LHCN-M2 (cell line): ENCODE data around the gene TNIP3. TPM values are rescaled to one million over a fixed set of nuclear protein-coding genes. Genes with fewer than 3 reads are reported as not detected.
"Not testable (repeated sequence)": the region's sequence is repeated elsewhere in the genome, so short reads cannot be mapped to it uniquely, and the experiment has no call there.

ENCODE experiments used
- DNase-seq: peaks from one replicate; pipeline ENCODE4 v3.0.0-alpha.2; 2012; ENCODE audit warnings: low read depth
- polyA plus RNA-seq: library from polyadenylated mRNA; unstranded; fragments of >200 nt; gene quantifications from one replicate; pipeline ENCODE4 v1.2.1, GENCODE V29; 2012; ENCODE audit warnings: missing spikeins
- total RNA-seq: library from RNA; depleted of rRNA; stranded (reverse); fragments of >200 nt; gene quantifications from 2 replicates; pipeline ENCODE4 v1.2.3, GENCODE V29; 2014; rRNA removed

TNIP3 gene, protein sequence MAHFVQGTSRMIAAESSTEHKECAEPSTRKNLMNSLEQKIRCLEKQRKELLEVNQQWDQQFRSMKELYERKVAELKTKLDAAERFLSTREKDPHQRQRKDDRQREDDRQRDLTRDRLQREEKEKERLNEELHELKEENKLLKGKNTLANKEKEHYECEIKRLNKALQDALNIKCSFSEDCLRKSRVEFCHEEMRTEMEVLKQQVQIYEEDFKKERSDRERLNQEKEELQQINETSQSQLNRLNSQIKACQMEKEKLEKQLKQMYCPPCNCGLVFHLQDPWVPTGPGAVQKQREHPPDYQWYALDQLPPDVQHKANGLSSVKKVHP
- total RNA-seq = 0.06 TPM in 1 of 2 replicates, not detected in the other
- 0.18 TPM for polyA plus RNA-seq

- DNase-seq = no peak
Observed at GRCh38 chr4:121164291-121164690, at the start of gene TNIP3. Gene TNIP3, minus strand, starts transcription at chr4:121164321. Its CDS starts 196 bp downstream, at chr4:121164125.

- DNase-seq = no peak
Observed at GRCh38 chr4:121212806-121213205, 48.7 kb upstream of the TNIP3 start.

DNA sequence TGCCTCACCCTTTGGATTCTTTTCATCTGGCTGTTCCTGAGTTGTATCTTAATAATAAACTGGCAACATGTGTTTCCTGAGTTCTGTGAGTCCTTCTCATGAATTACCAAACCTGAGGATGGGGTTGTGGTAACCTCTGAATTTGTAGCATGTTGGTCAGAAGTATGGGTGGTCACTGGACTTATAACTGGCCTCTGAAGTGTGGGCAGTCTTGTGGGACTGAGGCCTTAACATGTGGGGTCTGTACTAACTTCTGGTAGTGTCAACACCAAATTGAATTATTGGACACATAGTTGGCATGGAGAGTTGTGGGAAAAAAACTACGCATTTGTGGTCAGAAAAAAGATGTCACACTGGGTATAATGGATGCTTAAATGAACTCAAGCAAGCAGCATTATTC lies 45.0 kb upstream of the TNIP3 start:
- DNase-seq = no peak

DNA sequence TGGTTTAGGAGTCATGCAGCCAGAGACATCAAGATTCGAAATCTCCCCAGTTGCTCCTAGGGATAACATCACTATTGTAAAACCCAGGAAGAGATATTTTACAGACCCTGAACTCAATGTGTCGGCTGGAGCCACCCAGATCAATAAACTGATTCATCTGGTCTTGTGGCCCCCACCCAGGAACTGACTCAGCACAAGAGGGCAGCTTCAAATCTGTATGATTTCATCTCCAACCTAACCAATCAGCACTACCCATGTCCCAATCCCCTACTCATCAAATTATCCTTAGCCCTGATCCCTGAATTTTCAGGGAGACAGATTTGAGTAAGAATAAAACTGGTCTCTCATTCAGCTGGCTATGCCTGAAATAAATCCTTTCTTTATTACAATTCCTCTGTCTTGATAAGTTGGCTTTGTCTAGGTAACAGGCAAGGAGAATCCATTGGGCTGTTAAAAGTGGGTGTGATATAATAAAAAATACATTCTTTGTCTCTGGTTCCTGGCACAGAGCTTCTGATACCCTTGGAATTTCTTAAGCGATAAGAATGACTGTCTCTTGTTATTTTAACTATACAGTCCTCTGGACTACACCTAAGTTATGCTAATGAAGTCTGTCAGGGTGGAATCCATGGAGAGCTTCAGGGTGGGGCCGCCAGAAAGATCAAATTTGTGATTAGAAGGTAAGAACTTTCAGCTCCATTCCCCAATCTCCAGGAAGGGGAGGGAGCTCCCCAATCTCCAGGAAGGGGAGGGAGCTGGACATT lies 44.3 kb upstream of the TNIP3 start:
- DNase-seq = no peak

GRCh38 chr4:121205777-121206176 lies 41.7 kb upstream of the TNIP3 start:
- not testable (repeated sequence) for DNase-seq

- no peak for DNase-seq
Observed at GRCh38 chr4:121200795-121201472, 36.8 kb upstream of the TNIP3 start.

DNA sequence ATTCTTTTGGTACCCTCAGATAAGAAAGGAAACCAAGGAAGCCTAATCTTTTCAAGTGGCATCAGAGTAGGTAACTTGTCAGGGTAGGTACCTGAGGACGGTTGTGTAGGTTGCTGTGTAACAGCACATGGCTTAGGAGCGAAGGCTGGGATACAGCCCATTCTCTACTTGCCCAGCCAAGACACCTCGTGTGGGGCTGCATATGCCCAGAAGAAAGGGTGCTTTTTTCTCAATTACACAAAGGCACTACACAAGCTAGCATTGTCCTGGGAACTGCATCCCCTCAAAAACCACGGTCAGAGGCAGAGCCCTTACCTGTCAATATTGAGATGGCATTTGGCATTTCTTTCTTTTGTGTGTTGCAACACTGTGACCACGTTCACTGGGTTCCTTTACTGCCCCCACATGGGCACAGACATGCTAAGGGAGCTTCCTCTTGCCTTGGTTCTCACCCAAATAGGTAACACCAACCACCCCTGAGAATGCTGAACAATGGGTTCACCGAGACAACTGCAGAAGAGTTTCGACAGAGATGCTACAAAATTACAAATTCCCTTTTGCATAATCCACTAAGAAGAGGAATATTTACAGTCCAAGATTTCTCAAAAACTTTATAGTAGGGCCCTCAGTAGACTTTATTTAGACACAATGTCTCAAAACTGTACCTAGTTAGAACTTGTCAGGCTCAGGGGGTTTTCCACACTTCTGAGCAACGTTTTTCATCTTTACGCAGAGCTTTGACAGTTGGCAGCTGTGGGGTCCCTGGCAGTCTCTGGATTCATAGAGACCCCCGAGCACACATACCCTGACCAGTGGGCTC lies 35.8 kb upstream of the TNIP3 start:
- DNase-seq = no peak

GRCh38 chr4:121198251-121198650 lies 34.1 kb upstream of the TNIP3 start:
- DNase-seq = no peak

DNA sequence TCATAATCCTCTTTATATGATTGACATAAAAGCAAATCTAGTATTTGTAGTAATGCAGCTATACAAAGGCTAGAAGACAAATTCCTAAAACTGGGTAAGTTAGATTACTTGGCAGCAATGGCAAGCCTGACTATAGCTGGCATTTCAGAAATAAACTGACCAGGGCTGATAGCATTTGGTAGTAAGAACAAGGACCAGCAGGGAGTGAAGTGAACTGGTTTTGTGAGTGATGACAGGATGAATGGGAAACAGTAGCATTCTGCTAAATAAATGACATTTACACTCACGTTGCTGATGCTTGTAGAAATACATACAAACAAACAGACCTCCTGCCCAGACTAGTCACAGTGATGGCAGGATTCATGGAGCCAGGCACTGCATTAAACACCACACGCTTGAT lies 31.5 kb upstream of the TNIP3 start:
- no peak for DNase-seq

DNA sequence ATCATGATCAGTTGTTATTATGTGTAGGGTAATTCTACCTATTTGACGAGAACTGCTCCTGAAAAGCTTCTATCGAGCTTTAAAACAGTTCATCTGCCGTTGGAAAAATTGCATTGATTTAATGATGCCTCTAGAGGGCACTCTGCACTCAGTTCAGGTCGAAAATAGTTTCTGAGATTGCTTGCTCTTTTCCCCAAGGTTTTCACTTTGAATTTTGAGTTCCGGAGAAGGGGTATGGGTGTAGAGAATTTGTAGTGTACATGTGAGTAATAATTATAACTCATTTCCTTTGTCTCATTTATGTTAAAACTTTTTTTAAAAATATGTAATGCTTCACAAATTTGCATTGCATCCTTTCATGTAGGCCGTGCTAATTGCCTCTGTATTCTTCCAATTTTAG lies 28.4 kb upstream of the TNIP3 start:
- peak; percentile 40 for DNase-seq

- DNase-seq = no peak
Observed at GRCh38 chr4:121192013-121192412, 27.9 kb upstream of the TNIP3 start.

- no peak for DNase-seq
Observed at GRCh38 chr4:121191361-121191760, 27.2 kb upstream of the TNIP3 start.

DNA sequence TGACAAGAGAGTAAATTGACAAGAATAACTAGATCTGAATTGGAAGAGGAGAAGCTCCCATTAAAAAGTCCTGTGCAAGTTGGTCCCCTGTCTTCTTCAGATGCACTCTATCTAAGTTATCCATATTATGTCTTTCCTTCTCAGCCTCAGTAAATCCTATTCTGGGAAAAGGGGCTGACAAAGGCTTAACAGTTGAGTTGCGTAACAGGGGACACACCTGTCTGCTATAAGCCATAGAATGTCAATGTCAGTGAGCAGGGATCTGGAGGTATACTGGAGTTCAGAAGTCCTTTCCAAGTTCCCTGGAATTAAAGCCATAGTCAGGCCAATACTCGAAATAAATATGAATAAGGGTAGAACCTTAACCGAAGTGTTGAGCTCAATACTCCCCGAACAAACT lies 26.3 kb upstream of the TNIP3 start:
- DNase-seq = no peak

- DNase-seq = no peak
Observed at GRCh38 chr4:121189326-121190215, 25.4 kb upstream of the TNIP3 start.

- DNase-seq = no peak
Observed at GRCh38 chr4:121187206-121187605, 23.1 kb upstream of the TNIP3 start.

DNA sequence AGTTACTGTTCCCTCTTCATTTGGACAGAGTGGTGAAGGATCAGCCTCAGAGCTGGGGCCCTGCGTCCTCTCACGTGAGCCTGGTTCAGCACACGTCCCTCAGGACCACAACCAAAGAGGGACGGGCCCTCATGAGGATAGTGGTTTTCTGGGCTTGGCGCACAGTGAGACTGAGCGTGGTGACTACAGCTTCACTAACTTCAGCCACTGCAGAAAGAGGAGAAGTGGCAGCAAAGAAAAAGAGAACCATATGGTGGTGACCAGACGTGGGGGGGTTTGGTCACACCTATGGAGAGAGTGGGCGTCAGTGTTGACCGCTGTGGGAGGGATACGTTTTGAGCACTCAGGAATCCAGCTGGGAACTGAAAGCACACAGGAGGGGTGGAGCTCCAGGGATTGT lies 21.8 kb upstream of the TNIP3 start:
- DNase-seq = no peak

DNA sequence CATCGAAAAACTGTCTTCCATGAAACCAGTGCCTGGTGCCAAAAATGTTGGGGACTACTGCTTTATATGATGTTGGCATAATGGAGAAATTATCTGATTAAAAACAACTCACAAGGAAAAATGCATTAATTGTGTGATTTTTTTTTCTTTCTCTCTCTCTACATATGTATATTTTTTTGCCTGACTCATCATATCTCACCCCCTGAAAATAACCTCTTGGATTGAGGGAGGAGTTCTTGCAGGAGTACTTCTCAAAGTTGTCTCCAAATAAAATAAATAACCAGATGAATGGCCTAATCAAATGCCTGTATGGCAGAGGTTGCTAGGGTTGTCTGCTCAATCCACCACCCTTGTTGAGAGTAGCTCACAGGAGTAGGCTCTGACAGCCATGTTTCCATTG lies 19.9 kb upstream of the TNIP3 start:
- DNase-seq = no peak

DNA sequence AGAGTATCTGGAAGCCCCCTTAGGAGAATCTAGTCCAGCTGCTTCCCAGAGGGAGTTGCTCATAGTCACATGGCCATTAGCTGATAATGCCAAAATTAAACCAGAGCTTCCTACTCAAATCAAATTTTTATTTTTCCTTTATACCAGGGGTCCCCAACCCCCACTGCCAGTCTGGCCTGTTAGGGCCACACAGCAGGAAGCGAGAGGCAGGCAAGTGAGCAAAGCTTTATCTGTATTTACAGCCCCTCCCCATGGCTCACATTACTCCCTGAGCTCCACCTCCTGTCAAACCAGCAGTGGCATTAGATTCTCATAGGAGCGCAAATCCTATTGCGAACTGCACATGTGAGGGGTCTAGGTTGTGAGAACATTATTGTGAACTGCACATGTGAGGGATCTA lies 19.2 kb upstream of the TNIP3 start:
- no peak for DNase-seq

- DNase-seq = peak; percentile 41
Observed at GRCh38 chr4:121182296-121182695, 18.2 kb upstream of the TNIP3 start.

GRCh38 chr4:121181493-121181892 lies 17.4 kb upstream of the TNIP3 start:
- DNase-seq = no peak

DNA sequence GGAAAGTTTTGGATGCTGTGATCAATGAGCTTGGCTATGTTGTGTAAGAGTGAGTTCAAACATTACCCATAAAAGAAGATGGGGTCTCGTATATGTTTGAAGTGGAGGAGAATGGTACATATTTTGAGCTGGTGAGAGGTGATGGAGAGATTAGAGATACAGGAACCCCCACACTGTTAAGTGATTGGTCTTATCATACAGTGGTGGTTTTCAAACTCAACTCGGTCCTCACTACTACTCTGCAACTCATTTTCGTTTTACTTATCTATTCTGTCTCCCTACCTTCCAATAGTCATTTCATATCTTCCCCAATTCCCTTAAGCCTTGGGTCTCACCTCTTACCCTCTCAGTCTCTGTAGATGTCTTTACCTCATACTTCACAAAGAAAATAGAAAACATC lies 16.4 kb upstream of the TNIP3 start:
- no peak for DNase-seq
